HEK293 (cell line): ENCODE measurements around the gene TNFAIP8L3.

Experiments
- CTCF ChIA-PET: fragments of 350-600 bp; formaldehyde crosslinking; extraction: SDS; loops from one replicate; lab custom pipeline; 2021; ENCODE audit warnings: antibody characterized with exemption; lab: Yijun Ruan, JAX
- POLR2A ChIA-PET: fragments of 300-600 bp; formaldehyde crosslinking; extraction: SDS; loops from one replicate; lab custom pipeline; 2020; ENCODE audit warnings: antibody characterized with exemption, inconsistent platforms; lab: Yijun Ruan, JAX
- H3K27ac ChIP-seq: fragments of 200-500 bp; sonication (Bioruptor generic); 2 replicates; pipeline ENCODE4 v1.5.1; 2014; ENCODE audit warnings: low read depth, low read length, control low read depth, inconsistent platforms; ENCODE audit errors: extremely low read depth
- H3K36me3 ChIP-seq, 2 experiments: fragments of 200-500 bp in 1 of 2; sonication (Bioruptor generic) in 1 of 2; 1 replicate in 1 of 2; 2 replicates in 1 of 2; pipeline ENCODE4 v1.5.1; 2014 to 2017; ENCODE audit warnings: inconsistent platforms in 2 of 2, low read length in 2 of 2; ENCODE audit not compliant: control insufficient read depth in 2 of 2, insufficient read depth in 1 of 2
- H3K4me1 ChIP-seq: fragments of 200-500 bp; sonication (Bioruptor generic); 2 replicates; pipeline ENCODE4 v1.5.1; 2014; ENCODE audit warnings: mild to moderate bottlenecking, low read length, inconsistent platforms; ENCODE audit not compliant: control insufficient read depth, insufficient read depth
- H3K4me3 ChIP-seq: 2 replicates; pipeline ENCODE4 v1.5.1; 2011; ENCODE audit warnings: low read depth, mild to moderate bottlenecking, control low read depth, low read length, moderate library complexity
- H3K9me3 ChIP-seq: fragments of 200-500 bp; sonication (Bioruptor generic); 2 replicates; pipeline ENCODE4 v1.5.1; 2014; ENCODE audit warnings: low read depth, low read length, inconsistent platforms; ENCODE audit not compliant: control insufficient read depth, insufficient read depth
- HOXA7 ChIP-seq: sonication (generic); formaldehyde crosslinking; IDR thresholded peaks from 2 replicates; pipeline ENCODE4 v1.8.1; 2022; ENCODE audit warnings: missing genetic modification reagents, borderline replicate concordance
- KLF1 ChIP-seq: fragments of 450-650 bp; formaldehyde crosslinking; IDR thresholded peaks from 2 replicates; pipeline ENCODE4 v1.5.1; 2016; ENCODE audit warnings: missing biosample characterization, missing genetic modification characterization
- KLF16 ChIP-seq: fragments of 450-650 bp; formaldehyde crosslinking; IDR thresholded peaks from 2 replicates; pipeline ENCODE4 v1.5.1; 2017; ENCODE audit warnings: missing biosample characterization, missing genetic modification characterization
- KLF7 ChIP-seq: fragments of 450-650 bp; formaldehyde crosslinking; IDR thresholded peaks from 2 replicates; pipeline ENCODE4 v1.5.1; 2016; ENCODE audit warnings: missing biosample characterization, missing genetic modification characterization, borderline replicate concordance
- MZF1 ChIP-seq: fragments of 450-650 bp; formaldehyde crosslinking; IDR thresholded peaks from 2 replicates; pipeline ENCODE4 v1.5.1; 2017; ENCODE audit warnings: missing biosample characterization, missing genetic modification characterization, borderline replicate concordance
- ZIC2 ChIP-seq: fragments of 450-650 bp; formaldehyde crosslinking; IDR thresholded peaks from 2 replicates; pipeline ENCODE4 v1.5.1; 2016; ENCODE audit warnings: missing biosample characterization, missing genetic modification characterization
- ZNF112 ChIP-seq: fragments of 450-650 bp; formaldehyde crosslinking; IDR thresholded peaks from 2 replicates; pipeline ENCODE4 v1.5.0; 2017; ENCODE audit warnings: missing biosample characterization, missing genetic modification characterization
- ZNF146 ChIP-seq: fragments of 450-650 bp; formaldehyde crosslinking; IDR thresholded peaks from 2 replicates; pipeline ENCODE4 v1.5.1; 2016; ENCODE audit warnings: missing biosample characterization, missing genetic modification characterization
- ZNF211 ChIP-seq: fragments of 450-650 bp; formaldehyde crosslinking; IDR thresholded peaks from 2 replicates; pipeline ENCODE4 v1.5.1; 2016; ENCODE audit warnings: low read depth, missing biosample characterization, missing genetic modification characterization
- ZNF473 ChIP-seq: fragments of 450-650 bp; formaldehyde crosslinking; IDR thresholded peaks from 2 replicates; pipeline ENCODE4 v1.5.1; 2017; ENCODE audit warnings: missing biosample characterization, missing genetic modification characterization
- ZNF585B ChIP-seq: fragments of 450-650 bp; formaldehyde crosslinking; IDR thresholded peaks from 2 replicates; pipeline ENCODE4 v1.5.1; 2016; ENCODE audit warnings: missing biosample characterization, missing genetic modification characterization
- ZNF626 ChIP-seq: fragments of 450-650 bp; sonication (Bioruptor Pico); formaldehyde crosslinking; IDR thresholded peaks from 2 replicates; pipeline ENCODE4 v1.5.1; 2018; ENCODE audit warnings: missing biosample characterization, missing genetic modification characterization, inconsistent platforms
- TF ChIP-seq, protein P1 (sequence below): fragments of 450-650 bp; formaldehyde crosslinking; IDR thresholded peaks from 2 replicates; pipeline ENCODE4 v1.5.1; 2016; ENCODE audit warnings: missing biosample characterization, missing genetic modification characterization
- TF ChIP-seq, protein P2 (sequence below): fragments of 450-650 bp; formaldehyde crosslinking; IDR thresholded peaks from 2 replicates; pipeline ENCODE4 v1.5.1; 2017; ENCODE audit warnings: missing biosample characterization, mild to moderate bottlenecking, missing genetic modification characterization, moderate library complexity
- TF ChIP-seq, protein P3 (sequence below): fragments of 450-650 bp; formaldehyde crosslinking; IDR thresholded peaks from 2 replicates; pipeline ENCODE4 v1.5.1; 2016; ENCODE audit warnings: missing biosample characterization, missing genetic modification characterization, borderline replicate concordance
- TF ChIP-seq, protein P4 (sequence below): fragments of 450-650 bp; formaldehyde crosslinking; IDR thresholded peaks from 2 replicates; pipeline ENCODE4 v1.5.1; 2017; ENCODE audit warnings: missing biosample characterization, missing genetic modification characterization
- TF ChIP-seq, protein P5 (sequence below): fragments of 450-650 bp; formaldehyde crosslinking; IDR thresholded peaks from 2 replicates; pipeline ENCODE4 v1.5.1; 2016; ENCODE audit warnings: missing biosample characterization, missing genetic modification characterization
- TF ChIP-seq, protein P6 (sequence below): fragments of 450-650 bp; formaldehyde crosslinking; IDR thresholded peaks from 2 replicates; pipeline ENCODE4 v1.5.1; 2016; ENCODE audit warnings: missing biosample characterization, missing genetic modification characterization
- TF ChIP-seq, protein P7 (sequence below): fragments of 450-650 bp; formaldehyde crosslinking; IDR thresholded peaks from 2 replicates; pipeline ENCODE4 v1.5.1; 2017; ENCODE audit warnings: missing biosample characterization, missing genetic modification characterization
- TF ChIP-seq, protein P8 (sequence below): fragments of 450-650 bp; formaldehyde crosslinking; IDR thresholded peaks from 2 replicates; pipeline ENCODE4 v1.5.1; 2016; ENCODE audit warnings: missing biosample characterization, missing genetic modification characterization

The TNFAIP8L3 gene

DNA sequence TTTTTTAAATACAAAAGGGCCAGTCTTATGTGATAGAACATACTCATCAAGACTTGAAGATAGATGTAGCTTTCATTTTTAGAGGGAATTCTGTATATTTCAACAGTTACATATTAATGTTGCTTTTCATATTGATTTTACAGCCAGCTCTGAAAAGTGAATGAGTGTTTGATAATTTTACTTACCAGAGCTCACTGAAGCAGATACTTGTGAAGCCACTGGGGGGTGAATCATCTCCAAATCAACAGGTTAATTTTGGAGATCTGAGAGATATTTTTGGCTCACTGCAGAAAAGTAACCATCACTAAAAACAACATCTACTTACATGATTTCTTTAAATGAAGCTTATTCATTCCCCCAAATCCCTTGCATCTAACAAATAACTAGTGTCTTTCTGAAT is 24.7 kb downstream of the TNFAIP8L3 start (continued):
- TF ChIP-seq, protein P1, sequence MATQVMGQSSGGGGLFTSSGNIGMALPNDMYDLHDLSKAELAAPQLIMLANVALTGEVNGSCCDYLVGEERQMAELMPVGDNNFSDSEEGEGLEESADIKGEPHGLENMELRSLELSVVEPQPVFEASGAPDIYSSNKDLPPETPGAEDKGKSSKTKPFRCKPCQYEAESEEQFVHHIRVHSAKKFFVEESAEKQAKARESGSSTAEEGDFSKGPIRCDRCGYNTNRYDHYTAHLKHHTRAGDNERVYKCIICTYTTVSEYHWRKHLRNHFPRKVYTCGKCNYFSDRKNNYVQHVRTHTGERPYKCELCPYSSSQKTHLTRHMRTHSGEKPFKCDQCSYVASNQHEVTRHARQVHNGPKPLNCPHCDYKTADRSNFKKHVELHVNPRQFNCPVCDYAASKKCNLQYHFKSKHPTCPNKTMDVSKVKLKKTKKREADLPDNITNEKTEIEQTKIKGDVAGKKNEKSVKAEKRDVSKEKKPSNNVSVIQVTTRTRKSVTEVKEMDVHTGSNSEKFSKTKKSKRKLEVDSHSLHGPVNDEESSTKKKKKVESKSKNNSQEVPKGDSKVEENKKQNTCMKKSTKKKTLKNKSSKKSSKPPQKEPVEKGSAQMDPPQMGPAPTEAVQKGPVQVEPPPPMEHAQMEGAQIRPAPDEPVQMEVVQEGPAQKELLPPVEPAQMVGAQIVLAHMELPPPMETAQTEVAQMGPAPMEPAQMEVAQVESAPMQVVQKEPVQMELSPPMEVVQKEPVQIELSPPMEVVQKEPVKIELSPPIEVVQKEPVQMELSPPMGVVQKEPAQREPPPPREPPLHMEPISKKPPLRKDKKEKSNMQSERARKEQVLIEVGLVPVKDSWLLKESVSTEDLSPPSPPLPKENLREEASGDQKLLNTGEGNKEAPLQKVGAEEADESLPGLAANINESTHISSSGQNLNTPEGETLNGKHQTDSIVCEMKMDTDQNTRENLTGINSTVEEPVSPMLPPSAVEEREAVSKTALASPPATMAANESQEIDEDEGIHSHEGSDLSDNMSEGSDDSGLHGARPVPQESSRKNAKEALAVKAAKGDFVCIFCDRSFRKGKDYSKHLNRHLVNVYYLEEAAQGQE, result no peak
- TF ChIP-seq, protein P2, sequence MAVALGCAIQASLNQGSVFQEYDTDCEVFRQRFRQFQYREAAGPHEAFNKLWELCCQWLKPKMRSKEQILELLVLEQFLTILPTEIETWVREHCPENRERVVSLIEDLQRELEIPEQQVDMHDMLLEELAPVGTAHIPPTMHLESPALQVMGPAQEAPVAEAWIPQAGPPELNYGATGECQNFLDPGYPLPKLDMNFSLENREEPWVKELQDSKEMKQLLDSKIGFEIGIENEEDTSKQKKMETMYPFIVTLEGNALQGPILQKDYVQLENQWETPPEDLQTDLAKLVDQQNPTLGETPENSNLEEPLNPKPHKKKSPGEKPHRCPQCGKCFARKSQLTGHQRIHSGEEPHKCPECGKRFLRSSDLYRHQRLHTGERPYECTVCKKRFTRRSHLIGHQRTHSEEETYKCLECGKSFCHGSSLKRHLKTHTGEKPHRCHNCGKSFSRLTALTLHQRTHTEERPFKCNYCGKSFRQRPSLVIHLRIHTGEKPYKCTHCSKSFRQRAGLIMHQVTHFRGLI, result no peak
- TF ChIP-seq KLF7 (tag by site-specific recombination), result no peak
- TF ChIP-seq ZNF626 (tag by site-specific recombination), result no peak
- TF ChIP-seq, protein P3, sequence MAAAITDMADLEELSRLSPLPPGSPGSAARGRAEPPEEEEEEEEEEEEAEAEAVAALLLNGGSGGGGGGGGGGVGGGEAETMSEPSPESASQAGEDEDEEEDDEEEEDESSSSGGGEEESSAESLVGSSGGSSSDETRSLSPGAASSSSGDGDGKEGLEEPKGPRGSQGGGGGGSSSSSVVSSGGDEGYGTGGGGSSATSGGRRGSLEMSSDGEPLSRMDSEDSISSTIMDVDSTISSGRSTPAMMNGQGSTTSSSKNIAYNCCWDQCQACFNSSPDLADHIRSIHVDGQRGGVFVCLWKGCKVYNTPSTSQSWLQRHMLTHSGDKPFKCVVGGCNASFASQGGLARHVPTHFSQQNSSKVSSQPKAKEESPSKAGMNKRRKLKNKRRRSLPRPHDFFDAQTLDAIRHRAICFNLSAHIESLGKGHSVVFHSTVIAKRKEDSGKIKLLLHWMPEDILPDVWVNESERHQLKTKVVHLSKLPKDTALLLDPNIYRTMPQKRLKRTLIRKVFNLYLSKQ, result no peak
- TF ChIP-seq, protein P4, sequence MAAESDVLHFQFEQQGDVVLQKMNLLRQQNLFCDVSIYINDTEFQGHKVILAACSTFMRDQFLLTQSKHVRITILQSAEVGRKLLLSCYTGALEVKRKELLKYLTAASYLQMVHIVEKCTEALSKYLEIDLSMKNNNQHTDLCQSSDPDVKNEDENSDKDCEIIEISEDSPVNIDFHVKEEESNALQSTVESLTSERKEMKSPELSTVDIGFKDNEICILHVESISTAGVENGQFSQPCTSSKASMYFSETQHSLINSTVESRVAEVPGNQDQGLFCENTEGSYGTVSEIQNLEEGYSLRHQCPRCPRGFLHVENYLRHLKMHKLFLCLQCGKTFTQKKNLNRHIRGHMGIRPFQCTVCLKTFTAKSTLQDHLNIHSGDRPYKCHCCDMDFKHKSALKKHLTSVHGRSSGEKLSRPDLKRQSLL (tag by site-specific recombination), result no peak

DNA sequence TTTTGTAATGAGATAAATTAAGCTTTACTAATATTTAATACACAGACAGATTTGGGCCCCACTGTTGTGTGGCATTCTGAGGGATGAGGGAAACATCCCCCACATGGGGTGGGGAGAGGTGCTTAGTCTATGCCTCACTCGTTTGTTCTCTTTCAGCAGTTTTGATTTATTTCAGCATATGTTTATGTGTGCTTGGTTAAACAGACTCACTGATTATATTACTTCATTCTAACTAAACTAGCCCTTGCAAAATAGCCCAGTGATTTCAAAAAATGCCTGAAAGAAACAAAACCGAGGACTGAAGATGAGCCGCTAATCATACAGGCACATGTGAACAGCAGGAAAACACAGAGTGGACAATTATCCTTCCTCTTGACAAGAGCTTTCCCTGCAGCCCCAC is 27.2 kb downstream of the TNFAIP8L3 start:
- H3K4me3 ChIP-seq, result no peak overlapping the region
- no peaks in the 10 kb centered on the region for H3K4me1 ChIP-seq
- TF ChIP-seq ZNF473 (tag by site-specific recombination) (no peak), ZNF112 (tag by site-specific recombination) (no peak), MZF1 (tag by site-specific recombination) (no peak), KLF16 (tag by site-specific recombination) (no peak), ZIC2 (no peak), ZNF146 (no peak), ZNF211 (tag by site-specific recombination) (no peak)
- no peaks in the 10 kb centered on the region for H3K36me3 ChIP-seq
- ChIA-PET POLR2A (no interaction called here), CTCF (interaction anchor here (0.6 to 0.9 kb wide), 2 partner anchors 8 to 66 kb away, joined by 5 to 7 read pairs; no protein-coding TSS in a partner anchor)
- no peaks in the 10 kb centered on the region for H3K9me3 ChIP-seq
- H3K27ac ChIP-seq, result no peak overlapping the region

DNA sequence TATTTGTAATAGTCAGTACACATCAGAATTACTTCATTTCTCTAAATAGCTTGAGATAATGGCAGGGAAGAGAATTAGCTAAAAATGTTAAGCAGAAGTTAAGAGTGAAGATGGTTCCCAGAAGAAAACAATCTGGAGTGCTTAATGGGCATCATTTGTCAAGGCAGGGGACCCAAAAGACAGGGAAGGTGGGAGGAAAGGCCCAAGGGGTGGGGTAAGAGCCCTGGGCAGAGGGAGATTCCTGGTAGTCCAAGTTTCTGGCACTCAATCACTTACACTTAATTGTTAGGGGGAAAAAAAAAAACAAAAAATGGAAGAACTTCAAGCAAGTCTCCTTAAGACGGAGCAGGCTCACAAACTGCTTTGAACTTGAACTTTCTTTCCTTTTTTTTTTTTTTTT is 28.9 kb downstream of the TNFAIP8L3 start:
- Histone ChIP-seq H3K36me3 (no peaks in the 10 kb centered on the region), H3K4me3 (no peak overlapping the region), H3K4me1 (no peaks in the 10 kb centered on the region), H3K9me3 (no peaks in the 10 kb centered on the region), H3K27ac (no peak overlapping the region)
- ChIA-PET CTCF (no interaction called here), POLR2A (no interaction called here)
- no peak for TF ChIP-seq KLF1 (tag by site-specific recombination)
- TF ChIP-seq, protein P5, sequence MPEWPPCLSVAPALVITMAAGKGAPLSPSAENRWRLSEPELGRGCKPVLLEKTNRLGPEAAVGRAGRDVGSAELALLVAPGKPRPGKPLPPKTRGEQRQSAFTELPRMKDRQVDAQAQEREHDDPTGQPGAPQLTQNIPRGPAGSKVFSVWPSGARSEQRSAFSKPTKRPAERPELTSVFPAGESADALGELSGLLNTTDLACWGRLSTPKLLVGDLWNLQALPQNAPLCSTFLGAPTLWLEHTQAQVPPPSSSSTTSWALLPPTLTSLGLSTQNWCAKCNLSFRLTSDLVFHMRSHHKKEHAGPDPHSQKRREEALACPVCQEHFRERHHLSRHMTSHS (tag by site-specific recombination), result no peak
- TF ChIP-seq, protein P6, sequence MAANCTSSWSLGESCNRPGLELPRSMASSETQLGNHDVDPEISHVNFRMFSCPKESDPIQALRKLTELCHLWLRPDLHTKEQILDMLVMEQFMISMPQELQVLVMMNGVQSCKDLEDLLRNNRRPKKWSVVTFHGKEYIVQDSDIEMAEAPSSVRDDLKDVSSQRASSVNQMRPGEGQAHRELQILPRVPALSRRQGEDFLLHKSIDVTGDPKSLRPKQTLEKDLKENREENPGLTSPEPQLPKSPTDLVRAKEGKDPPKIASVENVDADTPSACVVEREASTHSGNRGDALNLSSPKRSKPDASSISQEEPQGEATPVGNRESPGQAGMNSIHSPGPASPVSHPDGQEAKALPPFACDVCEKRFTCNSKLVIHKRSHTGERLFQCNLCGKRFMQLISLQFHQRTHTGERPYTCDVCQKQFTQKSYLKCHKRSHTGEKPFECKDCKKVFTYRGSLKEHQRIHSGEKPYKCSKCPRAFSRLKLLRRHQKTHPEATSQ (tag by site-specific recombination), result no peak
- TF ChIP-seq, protein P7, sequence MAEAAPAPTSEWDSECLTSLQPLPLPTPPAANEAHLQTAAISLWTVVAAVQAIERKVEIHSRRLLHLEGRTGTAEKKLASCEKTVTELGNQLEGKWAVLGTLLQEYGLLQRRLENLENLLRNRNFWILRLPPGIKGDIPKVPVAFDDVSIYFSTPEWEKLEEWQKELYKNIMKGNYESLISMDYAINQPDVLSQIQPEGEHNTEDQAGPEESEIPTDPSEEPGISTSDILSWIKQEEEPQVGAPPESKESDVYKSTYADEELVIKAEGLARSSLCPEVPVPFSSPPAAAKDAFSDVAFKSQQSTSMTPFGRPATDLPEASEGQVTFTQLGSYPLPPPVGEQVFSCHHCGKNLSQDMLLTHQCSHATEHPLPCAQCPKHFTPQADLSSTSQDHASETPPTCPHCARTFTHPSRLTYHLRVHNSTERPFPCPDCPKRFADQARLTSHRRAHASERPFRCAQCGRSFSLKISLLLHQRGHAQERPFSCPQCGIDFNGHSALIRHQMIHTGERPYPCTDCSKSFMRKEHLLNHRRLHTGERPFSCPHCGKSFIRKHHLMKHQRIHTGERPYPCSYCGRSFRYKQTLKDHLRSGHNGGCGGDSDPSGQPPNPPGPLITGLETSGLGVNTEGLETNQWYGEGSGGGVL (tag by site-specific recombination), result no peak
- TF ChIP-seq, protein P8, sequence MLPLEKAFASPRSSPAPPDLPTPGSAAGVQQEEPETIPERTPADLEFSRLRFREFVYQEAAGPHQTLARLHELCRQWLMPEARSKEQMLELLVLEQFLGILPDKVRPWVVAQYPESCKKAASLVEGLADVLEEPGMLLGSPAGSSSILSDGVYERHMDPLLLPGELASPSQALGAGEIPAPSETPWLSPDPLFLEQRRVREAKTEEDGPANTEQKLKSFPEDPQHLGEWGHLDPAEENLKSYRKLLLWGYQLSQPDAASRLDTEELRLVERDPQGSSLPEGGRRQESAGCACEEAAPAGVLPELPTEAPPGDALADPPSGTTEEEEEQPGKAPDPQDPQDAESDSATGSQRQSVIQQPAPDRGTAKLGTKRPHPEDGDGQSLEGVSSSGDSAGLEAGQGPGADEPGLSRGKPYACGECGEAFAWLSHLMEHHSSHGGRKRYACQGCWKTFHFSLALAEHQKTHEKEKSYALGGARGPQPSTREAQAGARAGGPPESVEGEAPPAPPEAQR (tag by site-specific recombination), result no peak
- TF ChIP-seq HOXA7 (CRISPR knock-in tag), result no peak
- no peak for TF ChIP-seq ZNF585B
